ENCODE results near the gene MMP10.

Gene MMP10

GRCh38 chr11:102780491-102780918 is at the start of gene MMP10:
Gene MMP10 (minus strand): TSS chr11:102780628. CDS start chr11:102780591, 37 bp downstream.
- DNase-seq (ENCODE audit: low read depth in 2 of 2, low spot score in 1 of 2) = no peak

GRCh38 chr11:102829316-102830000 is 49.0 kb upstream of the MMP10 start:
- no peak for DNase-seq (ENCODE audit: low read depth in 2 of 2, low spot score in 1 of 2)

GRCh38 chr11:102824556-102824955 is 44.1 kb upstream of the MMP10 start:
- no peak for DNase-seq (ENCODE audit: low read depth in 2 of 2, low spot score in 1 of 2)

GRCh38 chr11:102819491-102819890 is 39.1 kb upstream of the MMP10 start:
- DNase-seq (ENCODE audit: low read depth in 2 of 2, low spot score in 1 of 2) = no peak

- no peak for DNase-seq (ENCODE audit: low read depth in 2 of 2, low spot score in 1 of 2)
These were observed 33.1 kb upstream of the MMP10 start for GRCh38 chr11:102813484-102813883.

GRCh38 chr11:102812188-102812587 is 31.8 kb upstream of the MMP10 start:
- DNase-seq (ENCODE audit: low read depth in 2 of 2, low spot score in 1 of 2) = no peak

- DNase-seq (ENCODE audit: low read depth in 2 of 2, low spot score in 1 of 2) = no peak
These were observed 30.7 kb upstream of the MMP10 start for GRCh38 chr11:102810950-102811660.

- DNase-seq (ENCODE audit: low read depth in 2 of 2, low spot score in 1 of 2) = no peak
These were observed 29.5 kb upstream of the MMP10 start for GRCh38 chr11:102809971-102810370.

GRCh38 chr11:102807921-102808320 is 27.5 kb upstream of the MMP10 start:
- DNase-seq (ENCODE audit: low read depth in 2 of 2, low spot score in 1 of 2) = no peak

- DNase-seq (ENCODE audit: low read depth in 2 of 2, low spot score in 1 of 2) = no peak
These were observed 25.9 kb upstream of the MMP10 start for GRCh38 chr11:102806296-102806695.

- DNase-seq (ENCODE audit: low read depth in 2 of 2, low spot score in 1 of 2) = no peak
These were observed 21.9 kb upstream of the MMP10 start for GRCh38 chr11:102802341-102802740.

GRCh38 chr11:102800767-102801166 is 20.3 kb upstream of the MMP10 start:
- DNase-seq (ENCODE audit: low read depth in 2 of 2, low spot score in 1 of 2) = no peak

GRCh38 chr11:102799681-102800340 is 19.4 kb upstream of the MMP10 start:
- DNase-seq (ENCODE audit: low read depth in 2 of 2, low spot score in 1 of 2) = no peak

GRCh38 chr11:102798012-102798746 is 17.8 kb upstream of the MMP10 start, which contains the start of gene MMP1:
Gene MMP1 (minus strand): TSS chr11:102798160. CDS start chr11:102798092, 68 bp downstream.
- DNase-seq (ENCODE audit: low read depth in 2 of 2, low spot score in 1 of 2) = no peak

- DNase-seq (ENCODE audit: low read depth in 2 of 2, low spot score in 1 of 2) = no peak
These were observed 14.0 kb upstream of the MMP10 start for GRCh38 chr11:102794382-102794781.

GRCh38 chr11:102793677-102794290 is 13.4 kb upstream of the MMP10 start:
- no peak for DNase-seq (ENCODE audit: low read depth in 2 of 2, low spot score in 1 of 2)

GRCh38 chr11:102792604-102793003 is 12.2 kb upstream of the MMP10 start:
- DNase-seq (ENCODE audit: low read depth in 2 of 2, low spot score in 1 of 2) = no peak

- DNase-seq (ENCODE audit: low read depth in 2 of 2, low spot score in 1 of 2) = no peak
These were observed 11.0 kb upstream of the MMP10 start for GRCh38 chr11:102791271-102792036.

GRCh38 chr11:102788334-102788995 is 8.0 kb upstream of the MMP10 start:
- DNase-seq (ENCODE audit: low read depth in 2 of 2, low spot score in 1 of 2) = no peak

- no peak for DNase-seq (ENCODE audit: low read depth in 2 of 2, low spot score in 1 of 2)
These were observed 4.0 kb upstream of the MMP10 start for GRCh38 chr11:102784380-102784779.

Data from stimulated activated CD8-positive, alpha-beta memory T cell treated with anti-CD3 and anti-CD28 coated beads, Interleukin-4, amount 100 ng/mL, for 4 hours (primary cell).